ENCODE results near the gene COL4A2.
"Not testable (repeated sequence)": the region's sequence is repeated elsewhere in the genome, so short reads cannot be mapped to it uniquely, and the experiment has no call there.

COL4A2 gene

DNA sequence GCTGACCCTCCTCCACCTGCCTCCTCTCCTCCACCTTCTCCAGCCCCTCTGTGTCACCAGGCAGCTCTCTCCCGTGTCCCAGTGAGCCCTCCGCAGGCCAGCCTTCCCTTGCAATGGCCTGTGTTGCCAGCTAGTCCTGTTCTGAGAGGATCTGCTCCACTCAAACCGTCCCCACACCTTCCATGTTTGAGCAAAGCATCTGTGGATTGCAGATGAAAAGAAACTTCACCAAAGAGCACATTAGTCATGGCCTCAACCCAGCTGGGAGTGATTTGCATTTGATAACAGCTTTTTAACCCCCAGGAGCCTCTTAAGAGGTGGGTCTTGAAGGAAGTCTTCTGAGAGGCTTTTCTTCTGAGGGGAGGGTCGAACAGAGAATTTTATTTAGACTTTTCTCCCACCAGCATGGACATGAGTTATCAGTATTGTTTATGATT lies 72.8 kb downstream of the COL4A2 start:
- no peak for DNase-seq (ENCODE audit: low read depth in 2 of 2)

GRCh38 chr13:110380359-110381028 lies 73.4 kb downstream of the COL4A2 start:
- DNase-seq (ENCODE audit: low read depth in 2 of 2): peak in 1 of 2 experiments; percentile 62

DNA sequence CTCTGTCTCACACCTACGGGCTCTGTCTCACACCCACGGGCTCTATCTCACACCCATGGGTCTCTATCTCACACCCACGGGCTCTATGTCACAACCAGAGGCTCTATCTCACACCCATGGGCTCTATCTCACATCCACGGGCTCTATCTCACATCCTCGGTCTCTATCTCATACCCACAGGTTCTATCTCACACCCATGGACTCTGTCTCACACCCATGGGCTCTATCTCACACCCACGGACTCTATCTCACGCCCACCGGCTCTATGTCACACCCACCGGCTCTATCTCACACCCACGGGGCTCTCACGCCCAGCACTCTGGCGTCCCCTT lies 73.9 kb downstream of the COL4A2 start:
- DNase-seq (ENCODE audit: low read depth in 2 of 2): no peak

- no peak for DNase-seq (ENCODE audit: low read depth in 2 of 2)
Observed at GRCh38 chr13:110382229-110382628, 75.1 kb downstream of the COL4A2 start.

GRCh38 chr13:110382830-110383229 lies 75.7 kb downstream of the COL4A2 start:
- no peak for DNase-seq (ENCODE audit: low read depth in 2 of 2)

DNA sequence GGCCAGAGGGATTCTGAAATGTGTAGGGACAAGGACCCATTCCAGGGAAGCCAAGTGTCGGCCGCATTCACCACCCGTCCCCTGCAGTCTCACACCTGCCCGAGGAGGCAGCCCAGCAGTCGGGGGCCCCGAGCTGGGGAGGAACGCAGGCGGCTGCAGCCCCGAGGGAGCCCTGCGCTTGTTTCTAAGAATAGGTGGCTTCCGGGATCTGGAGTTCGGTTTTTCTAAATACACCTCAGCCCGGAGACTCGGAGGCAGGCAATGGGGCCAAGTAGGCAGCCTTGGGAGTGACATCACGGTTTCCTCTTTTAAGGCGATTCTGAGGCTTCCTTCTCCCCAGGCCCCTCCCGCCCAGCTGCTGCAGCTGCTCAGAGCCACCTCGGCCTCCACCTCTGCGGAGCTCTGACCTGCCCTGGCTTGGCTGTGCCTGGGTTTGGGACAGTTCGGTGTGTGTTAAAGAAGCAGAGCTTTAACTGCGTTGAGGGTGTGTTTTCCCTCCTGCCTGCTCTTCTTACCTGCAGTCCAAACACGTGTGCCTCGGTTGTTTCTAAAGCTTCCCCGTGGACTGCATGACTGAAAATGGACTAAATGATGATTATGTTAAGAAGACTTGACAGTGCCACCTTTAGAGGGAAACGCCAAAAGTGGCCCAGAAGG lies 80.5 kb downstream of the COL4A2 start:
- no peak for DNase-seq (ENCODE audit: low read depth in 2 of 2)

- peak in 1 of 2 experiments; percentile 55 for DNase-seq (ENCODE audit: low read depth in 2 of 2)
Observed at GRCh38 chr13:110388108-110388943, 81.2 kb downstream of the COL4A2 start.

- DNase-seq (ENCODE audit: low read depth in 2 of 2): no peak
Observed at GRCh38 chr13:110390567-110390966, 83.5 kb downstream of the COL4A2 start.

GRCh38 chr13:110391273-110391672 lies 84.2 kb downstream of the COL4A2 start:
- no peak for DNase-seq (ENCODE audit: low read depth in 2 of 2)

GRCh38 chr13:110392510-110393240 lies 85.6 kb downstream of the COL4A2 start:
- DNase-seq (ENCODE audit: low read depth in 2 of 2): no peak

- no peak for DNase-seq (ENCODE audit: low read depth in 2 of 2)
Observed at GRCh38 chr13:110393761-110394160, 86.7 kb downstream of the COL4A2 start.

GRCh38 chr13:110394371-110394841 lies 87.3 kb downstream of the COL4A2 start:
- DNase-seq (ENCODE audit: low read depth in 2 of 2): no peak

- not testable (repeated sequence) for DNase-seq (ENCODE audit: low read depth in 2 of 2)
Observed at GRCh38 chr13:110395616-110396015, 88.5 kb downstream of the COL4A2 start.

- DNase-seq (ENCODE audit: low read depth in 2 of 2): no peak
Observed at GRCh38 chr13:110396476-110396875, 89.4 kb downstream of the COL4A2 start.

- peak; percentile 97 to 98 for DNase-seq (ENCODE audit: low read depth in 2 of 2)
Observed at GRCh38 chr13:110396913-110397381, 89.9 kb downstream of the COL4A2 start.

DNA sequence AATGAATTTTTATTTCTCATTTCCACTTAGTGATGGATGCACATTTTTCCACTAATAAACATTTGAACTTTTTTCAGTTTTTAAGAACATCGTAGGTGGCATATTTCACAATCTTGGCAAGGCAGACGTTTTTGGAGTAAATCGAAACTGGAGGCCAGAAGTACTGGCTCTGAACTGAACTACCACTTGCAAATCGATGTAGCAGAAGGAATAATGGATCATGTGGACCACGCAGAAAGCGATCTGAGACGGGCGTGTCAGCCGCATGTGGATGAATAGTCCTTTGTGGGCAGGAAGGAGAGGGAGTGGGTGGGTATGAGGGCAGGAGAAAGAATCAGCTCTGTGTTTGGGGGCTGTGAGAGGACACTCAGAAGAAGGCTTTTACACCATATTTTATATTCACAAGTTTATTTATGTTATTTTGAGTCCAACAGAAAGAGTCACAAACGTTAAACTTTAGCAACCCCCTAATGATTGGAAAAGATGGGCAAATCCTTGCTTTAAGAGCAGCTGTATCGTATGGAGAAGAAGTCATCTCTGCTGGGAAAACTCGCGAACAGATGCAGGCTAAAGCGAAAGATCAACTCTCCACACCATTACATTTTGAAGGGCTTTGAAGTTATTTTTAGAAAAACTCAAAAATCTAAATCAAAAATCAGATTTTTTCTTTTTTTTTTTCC lies 90.5 kb downstream of the COL4A2 start:
- no peak for DNase-seq (ENCODE audit: low read depth in 2 of 2)

GRCh38 chr13:110398564-110399507 lies 91.8 kb downstream of the COL4A2 start:
- DNase-seq (ENCODE audit: low read depth in 2 of 2): no peak

DNA sequence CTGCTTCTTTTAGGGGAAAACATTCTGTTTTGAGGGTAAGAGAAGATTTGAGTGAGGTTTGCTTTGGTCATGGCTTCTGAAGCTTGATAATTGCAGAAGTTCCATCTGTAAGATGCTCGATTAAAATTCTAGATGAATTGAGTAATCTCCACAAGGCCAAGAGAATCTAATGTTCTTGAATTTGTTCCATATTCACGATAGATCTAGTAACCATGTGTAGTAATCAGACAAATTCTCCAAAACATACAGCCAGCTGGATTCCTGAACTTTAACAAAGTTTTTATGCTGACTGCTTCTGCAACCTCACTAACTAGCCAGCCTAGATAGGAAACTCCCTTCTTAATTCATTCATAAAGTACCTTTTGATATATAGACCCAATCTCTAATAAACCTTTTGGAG lies 92.7 kb downstream of the COL4A2 start:
- no peak for DNase-seq (ENCODE audit: low read depth in 2 of 2)

DNA sequence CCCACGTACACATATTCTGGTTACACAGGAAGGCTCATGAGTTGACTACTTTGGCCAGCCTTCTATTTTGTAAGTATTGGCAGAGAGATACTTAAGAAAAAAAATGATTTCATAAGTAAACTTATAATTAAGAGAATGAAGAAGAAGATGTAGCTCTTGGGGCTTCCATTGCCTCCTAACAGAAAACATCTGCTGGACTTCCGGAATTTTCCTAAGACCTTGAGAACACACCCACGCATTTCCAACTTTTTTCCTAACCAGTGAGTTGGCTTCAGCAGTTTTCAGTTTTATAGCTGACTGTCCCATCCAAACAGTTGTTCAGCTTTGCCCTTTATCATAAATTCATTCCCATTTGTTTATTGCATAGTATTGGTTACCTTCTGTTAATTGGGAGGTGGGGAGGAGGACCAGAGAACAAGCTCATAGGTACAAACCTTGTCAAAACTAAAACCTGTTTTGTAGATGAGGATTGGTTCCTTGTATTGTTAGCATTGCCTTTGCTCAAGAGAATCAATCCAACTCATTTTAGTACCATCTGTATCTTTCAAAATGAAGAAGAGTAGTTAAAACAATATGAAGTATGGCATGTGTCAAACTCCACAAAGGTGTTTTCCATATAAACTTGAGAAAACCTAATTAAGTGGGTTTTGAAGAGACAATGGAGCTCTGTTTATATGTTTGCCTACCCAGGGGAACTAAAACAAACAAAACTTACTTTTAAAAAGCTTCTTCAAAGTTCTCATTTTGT lies 93.9 kb downstream of the COL4A2 start:
- DNase-seq (ENCODE audit: low read depth in 2 of 2): peak in 1 of 2 experiments; percentile 67
